Measurements from ENCODE around the gene MIA2. TPM values are rescaled to one million over a fixed set of nuclear protein-coding genes. Genes with fewer than 3 reads are reported as not detected.
A peak's percentile ranks its signal among the peaks of the same experiment; 100 is the strongest.

MIA2 gene
- total RNA-seq, 1 experiment from 2014 or later = 43.9 TPM

DNA sequence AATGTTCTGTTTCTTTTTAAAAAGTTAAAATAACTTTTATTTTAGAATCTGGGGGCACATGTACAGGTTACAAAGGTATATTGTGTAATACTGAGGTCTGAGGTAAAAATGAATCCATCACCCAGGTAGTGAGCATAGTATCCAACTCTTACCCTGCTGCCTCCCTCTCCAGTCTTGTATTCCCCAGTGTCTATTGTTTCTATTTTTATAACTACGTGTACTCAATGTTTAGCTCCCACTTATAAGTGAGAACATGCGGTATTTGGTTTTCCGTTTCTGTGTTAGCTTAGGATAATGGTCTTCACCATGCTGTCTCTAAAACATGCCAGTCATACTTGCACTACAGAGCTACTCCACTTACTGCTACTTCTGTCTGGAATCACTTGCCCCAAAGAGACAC is 190.1 kb downstream of the MIA2 start:
- Histone ChIP-seq H2AFZ (no peak overlapping the region), H3K79me2 (ENCODE audit: low read depth) (0 out of 2 replicates have a peak, but pooled peaks cover 8% of the 10 kb centered on the region), H3K36me3 (ENCODE audit: low read depth) (no peaks in the 10 kb centered on the region), H3K27ac (no peak overlapping the region), H3K4me2 (no peak overlapping the region), H3K4me1 (replicated peaks; ENCODE audit: insufficient read depth) (no peaks in the 10 kb centered on the region; the same call in 1 of the 2 replicates), H4K20me1 (ENCODE audit: insufficient read depth) (no peaks in the 10 kb centered on the region), H3K27me3 (ENCODE audit: insufficient read depth, low read depth) (no peaks in the 10 kb centered on the region), H3K9me3 (ENCODE audit: insufficient read depth, low read depth) (no peaks in the 10 kb centered on the region), H3K9me2 (ENCODE audit: insufficient read depth) (no peaks in the 10 kb centered on the region), H3K4me3 (no peak overlapping the region), H3F3A (ENCODE audit: insufficient read depth, low read depth) (no peaks in the 10 kb centered on the region)
- BruUV-seq (replicated peaks) = no TSS peak
- ChIA-PET POLR2A (ENCODE audit: unreplicated experiment) (no interaction called here), CTCF (no interaction called here)
- DNase-seq = no peak
- intact Hi-C loops (cut with micrococcal nuclease; ENCODE audit: unreplicated experiment) = no loop called here
- TF ChIP-seq, protein P1, sequence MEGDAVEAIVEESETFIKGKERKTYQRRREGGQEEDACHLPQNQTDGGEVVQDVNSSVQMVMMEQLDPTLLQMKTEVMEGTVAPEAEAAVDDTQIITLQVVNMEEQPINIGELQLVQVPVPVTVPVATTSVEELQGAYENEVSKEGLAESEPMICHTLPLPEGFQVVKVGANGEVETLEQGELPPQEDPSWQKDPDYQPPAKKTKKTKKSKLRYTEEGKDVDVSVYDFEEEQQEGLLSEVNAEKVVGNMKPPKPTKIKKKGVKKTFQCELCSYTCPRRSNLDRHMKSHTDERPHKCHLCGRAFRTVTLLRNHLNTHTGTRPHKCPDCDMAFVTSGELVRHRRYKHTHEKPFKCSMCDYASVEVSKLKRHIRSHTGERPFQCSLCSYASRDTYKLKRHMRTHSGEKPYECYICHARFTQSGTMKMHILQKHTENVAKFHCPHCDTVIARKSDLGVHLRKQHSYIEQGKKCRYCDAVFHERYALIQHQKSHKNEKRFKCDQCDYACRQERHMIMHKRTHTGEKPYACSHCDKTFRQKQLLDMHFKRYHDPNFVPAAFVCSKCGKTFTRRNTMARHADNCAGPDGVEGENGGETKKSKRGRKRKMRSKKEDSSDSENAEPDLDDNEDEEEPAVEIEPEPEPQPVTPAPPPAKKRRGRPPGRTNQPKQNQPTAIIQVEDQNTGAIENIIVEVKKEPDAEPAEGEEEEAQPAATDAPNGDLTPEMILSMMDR (conservative IDR thresholded peaks at IDR 0.05) = no peak
- TF ChIP-seq EZH2 (IDR thresholded peaks at IDR 0.05; ENCODE audit: low read depth) = no peak

DNA sequence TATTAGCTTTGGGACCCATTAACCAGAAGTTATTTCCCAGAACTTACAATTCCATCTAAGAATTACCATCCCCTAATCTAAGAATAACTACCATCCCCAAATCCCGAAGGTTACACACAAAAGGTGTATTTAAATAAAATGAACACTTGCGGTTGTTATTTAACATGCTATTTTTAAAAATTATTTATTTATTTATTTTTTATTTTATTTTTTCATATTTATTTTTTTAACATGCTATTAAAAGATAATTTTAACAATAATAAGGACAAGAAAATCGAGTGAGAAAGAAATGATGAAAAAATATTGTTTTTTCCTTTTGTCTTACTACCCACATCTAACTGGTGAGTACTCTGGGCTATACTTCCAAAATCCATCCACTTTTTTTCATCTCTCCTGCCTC is 192.2 kb downstream of the MIA2 start:
- peaks cover 7% of the 10 kb centered on the region; the same call in 1 of the 2 replicates for H3K4me1 ChIP-seq (replicated peaks; ENCODE audit: insufficient read depth)
- H3K27ac ChIP-seq = no peak overlapping the region
- no peaks in the 10 kb centered on the region for H3K27me3 ChIP-seq (ENCODE audit: insufficient read depth, low read depth)
- H3K9me3 ChIP-seq (ENCODE audit: insufficient read depth, low read depth) = no peaks in the 10 kb centered on the region
- intact Hi-C loops (cut with micrococcal nuclease; ENCODE audit: unreplicated experiment) = loop anchor here (1.0 kb wide), 1 partner anchor 319 kb away; no protein-coding TSS in a partner anchor
- TF ChIP-seq, protein P1 (conservative IDR thresholded peaks at IDR 0.05) = no peak
- TF ChIP-seq EZH2 (IDR thresholded peaks at IDR 0.05; ENCODE audit: low read depth) = no peak
- H4K20me1 ChIP-seq (ENCODE audit: insufficient read depth) = no peaks in the 10 kb centered on the region
- peaks cover 28% of the 10 kb centered on the region for H3K79me2 ChIP-seq (ENCODE audit: low read depth)
- no peak overlapping the region for H3K4me2 ChIP-seq
- DNase-seq = no peak
- H3K9me2 ChIP-seq (ENCODE audit: insufficient read depth) = no peaks in the 10 kb centered on the region
- ChIA-PET POLR2A (ENCODE audit: unreplicated experiment) (interaction anchor here (0.6 kb wide), 2 partner anchors 317 to 555 kb away, joined by 3 to 5 read pairs; no protein-coding TSS in a partner anchor), CTCF (interaction anchor here (0.6 to 1.0 kb wide), 3 partner anchors 132 to 323 kb away, joined by 3 read pairs; partner anchors contain the start of gene SEC23A)
- H2AFZ ChIP-seq = no peak overlapping the region
- H3K36me3 ChIP-seq (ENCODE audit: low read depth) = no peaks in the 10 kb centered on the region
- H3F3A ChIP-seq (ENCODE audit: insufficient read depth, low read depth) = no peaks in the 10 kb centered on the region
- no TSS peak for BruUV-seq (replicated peaks)
- no peak overlapping the region for H3K4me3 ChIP-seq

DNA sequence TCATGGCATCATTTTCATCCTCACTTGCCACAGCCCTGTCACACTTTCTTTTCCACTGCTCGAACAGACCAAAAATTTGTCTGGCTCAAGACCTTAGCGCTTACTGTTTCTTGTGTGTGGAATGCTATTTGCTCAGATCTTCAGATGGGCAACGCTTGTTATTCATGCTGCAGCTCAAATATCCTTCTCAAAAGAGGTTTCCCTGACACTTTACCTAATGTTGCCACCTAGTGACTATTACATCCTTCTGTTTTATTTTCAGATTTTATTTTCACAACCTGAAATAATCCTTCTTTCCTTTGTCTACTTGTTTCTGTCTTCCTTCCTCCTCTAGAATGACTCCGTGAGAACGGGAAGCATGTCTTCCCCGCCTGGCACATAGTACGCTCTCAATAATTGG is 192.9 kb downstream of the MIA2 start:
- H3K4me2 ChIP-seq = no peak overlapping the region

More for the DNA sequence above, 192.9 kb downstream of the MIA2 start:
- intact Hi-C loops (cut with micrococcal nuclease; ENCODE audit: unreplicated experiment) = loop anchor here (1.0 kb wide), 1 partner anchor 319 kb away; no protein-coding TSS in a partner anchor
- Histone ChIP-seq H2AFZ (no peak overlapping the region), H3K79me2 (ENCODE audit: low read depth) (peaks cover 35% of the 10 kb centered on the region), H3K36me3 (ENCODE audit: low read depth) (no peaks in the 10 kb centered on the region), H3K27ac (no peak overlapping the region), H3K9me2 (ENCODE audit: insufficient read depth) (no peaks in the 10 kb centered on the region), H3K9me3 (ENCODE audit: insufficient read depth, low read depth) (no peaks in the 10 kb centered on the region), H4K20me1 (ENCODE audit: insufficient read depth) (no peaks in the 10 kb centered on the region), H3K4me3 (no peak overlapping the region), H3F3A (ENCODE audit: insufficient read depth, low read depth) (no peaks in the 10 kb centered on the region), H3K27me3 (ENCODE audit: insufficient read depth, low read depth) (no peaks in the 10 kb centered on the region), H3K4me1 (replicated peaks; ENCODE audit: insufficient read depth) (peaks cover 8% of the 10 kb centered on the region; the same call in 1 of the 2 replicates)
- DNase-seq = no peak
- no peak for TF ChIP-seq EZH2 (IDR thresholded peaks at IDR 0.05; ENCODE audit: low read depth)
- TF ChIP-seq, protein P1 (conservative IDR thresholded peaks at IDR 0.05) = peak; percentile 50; the same call in 1 of the 2 replicates
- ChIA-PET CTCF (interaction anchor here (0.6 to 1.0 kb wide), 3 partner anchors 133 to 324 kb away, joined by 3 read pairs; partner anchors contain the start of gene SEC23A), POLR2A (ENCODE audit: unreplicated experiment) (interaction anchor here (0.6 kb wide), 2 partner anchors 318 to 556 kb away, joined by 3 to 5 read pairs; no protein-coding TSS in a partner anchor)
- no TSS peak for BruUV-seq (replicated peaks)
